Neural cell (in vitro differentiated cells): ENCODE results near the gene ACOX2.

Experiments
- EP300 ChIP-seq: fragments of 450-650 bp; conservative IDR thresholded peaks from 2 replicates; pipeline ENCODE4 v1.6.1; 2014; ENCODE audit warnings: antibody characterized with exemption, mild to moderate bottlenecking, moderate library complexity; ENCODE audit not compliant: poor library complexity, severe bottlenecking
- TF ChIP-seq, protein P1 (sequence below): fragments of 450-650 bp; IDR thresholded peaks from 2 replicates; pipeline ENCODE4 v1.5.1; 2014; ENCODE audit warnings: antibody characterized with exemption, mild to moderate bottlenecking, moderate library complexity; ENCODE audit not compliant: poor library complexity, severe bottlenecking

DNA sequence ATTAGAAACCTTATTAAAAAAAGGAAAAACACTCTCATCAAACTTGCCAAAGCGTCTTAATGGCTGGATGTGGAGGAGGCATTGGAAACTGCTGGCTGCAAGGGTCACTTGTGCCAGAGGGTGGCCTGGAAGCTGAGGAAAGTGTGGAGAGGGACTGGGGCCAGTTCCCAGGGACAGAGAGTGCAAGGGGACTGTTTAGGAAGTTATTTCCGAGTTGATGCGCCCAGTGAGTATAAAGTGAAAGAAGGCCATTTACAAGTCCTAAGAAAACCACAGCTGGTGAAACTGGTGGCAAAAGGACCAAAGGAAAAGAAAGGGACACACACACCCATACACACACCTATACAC is 52.3 kb downstream of the ACOX2 start:
- TF ChIP-seq, protein P1, sequence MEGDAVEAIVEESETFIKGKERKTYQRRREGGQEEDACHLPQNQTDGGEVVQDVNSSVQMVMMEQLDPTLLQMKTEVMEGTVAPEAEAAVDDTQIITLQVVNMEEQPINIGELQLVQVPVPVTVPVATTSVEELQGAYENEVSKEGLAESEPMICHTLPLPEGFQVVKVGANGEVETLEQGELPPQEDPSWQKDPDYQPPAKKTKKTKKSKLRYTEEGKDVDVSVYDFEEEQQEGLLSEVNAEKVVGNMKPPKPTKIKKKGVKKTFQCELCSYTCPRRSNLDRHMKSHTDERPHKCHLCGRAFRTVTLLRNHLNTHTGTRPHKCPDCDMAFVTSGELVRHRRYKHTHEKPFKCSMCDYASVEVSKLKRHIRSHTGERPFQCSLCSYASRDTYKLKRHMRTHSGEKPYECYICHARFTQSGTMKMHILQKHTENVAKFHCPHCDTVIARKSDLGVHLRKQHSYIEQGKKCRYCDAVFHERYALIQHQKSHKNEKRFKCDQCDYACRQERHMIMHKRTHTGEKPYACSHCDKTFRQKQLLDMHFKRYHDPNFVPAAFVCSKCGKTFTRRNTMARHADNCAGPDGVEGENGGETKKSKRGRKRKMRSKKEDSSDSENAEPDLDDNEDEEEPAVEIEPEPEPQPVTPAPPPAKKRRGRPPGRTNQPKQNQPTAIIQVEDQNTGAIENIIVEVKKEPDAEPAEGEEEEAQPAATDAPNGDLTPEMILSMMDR: no peak
- no peak for TF ChIP-seq EP300
